COLO829 (cell line): ENCODE measurements around the gene NUSAP1.
"Not testable (repeated sequence)": the region's sequence is repeated elsewhere in the genome, so short reads cannot be mapped to it uniquely, and the experiment has no call there.

Source experiments
- DNase-seq: peaks from one replicate; pipeline ENCODE4 v3.0.0; 2012; ENCODE audit warnings: low spot score

NUSAP1 gene

GRCh38 chr15:41333026-41333562 lies 413 bp downstream of the NUSAP1 start:
- no peak for DNase-seq

GRCh38 chr15:41334293-41335120 lies 1.8 kb downstream of the NUSAP1 start:
- no peak for DNase-seq

GRCh38 chr15:41336549-41336948 lies 3.9 kb downstream of the NUSAP1 start:
- no peak for DNase-seq

- no peak for DNase-seq
Observed at GRCh38 chr15:41337047-41337446, 4.4 kb downstream of the NUSAP1 start.

GRCh38 chr15:41337631-41338522 lies 5.2 kb downstream of the NUSAP1 start:
- no peak for DNase-seq

- DNase-seq: no peak
Observed at GRCh38 chr15:41340189-41340695, 7.6 kb downstream of the NUSAP1 start.

GRCh38 chr15:41341519-41341918 lies 8.8 kb downstream of the NUSAP1 start:
- DNase-seq: no peak

- DNase-seq: no peak
Observed at GRCh38 chr15:41347236-41347635, 14.6 kb downstream of the NUSAP1 start.

GRCh38 chr15:41350057-41350717 lies 17.5 kb downstream of the NUSAP1 start:
- DNase-seq: no peak

GRCh38 chr15:41354371-41354770 lies 21.7 kb downstream of the NUSAP1 start:
- no peak for DNase-seq

- no peak for DNase-seq
Observed at GRCh38 chr15:41367418-41367817, 34.7 kb downstream of the NUSAP1 start.

GRCh38 chr15:41377978-41378377 lies 45.3 kb downstream of the NUSAP1 start:
- no peak for DNase-seq

GRCh38 chr15:41383974-41384749 lies 51.5 kb downstream of the NUSAP1 start:
- not testable (repeated sequence) for DNase-seq

- DNase-seq: no peak
Observed at GRCh38 chr15:41387646-41388045, 55.0 kb downstream of the NUSAP1 start.

GRCh38 chr15:41392659-41393058 lies 60.0 kb downstream of the NUSAP1 start:
- DNase-seq: no peak

GRCh38 chr15:41394924-41395323 lies 62.2 kb downstream of the NUSAP1 start:
- no peak for DNase-seq

GRCh38 chr15:41396111-41396510 lies 63.4 kb downstream of the NUSAP1 start:
- DNase-seq: no peak

- no peak for DNase-seq
Observed at GRCh38 chr15:41401904-41402267, 69.2 kb downstream of the NUSAP1 start.

- no peak for DNase-seq
Observed at GRCh38 chr15:41407341-41407740, 74.7 kb downstream of the NUSAP1 start.

- no peak for DNase-seq
Observed at GRCh38 chr15:41408234-41408641, 75.6 kb downstream of the NUSAP1 start.

GRCh38 chr15:41411031-41411430 lies 78.3 kb downstream of the NUSAP1 start:
- no peak for DNase-seq
